Endothelial cell of umbilical vein (primary cell): Measurements from ENCODE around the gene HAUS7.

ENCODE experiments used
- EZH2 ChIP-seq: IDR thresholded peaks from 2 replicates; pipeline ENCODE4 v1.6.1; 2012; ENCODE audit warnings: borderline replicate concordance, low read depth, mild to moderate bottlenecking, moderate library complexity, low read length, inconsistent platforms; ENCODE audit not compliant: severe bottlenecking
- FOS ChIP-seq: IDR thresholded peaks from 2 replicates; pipeline ENCODE4 v1.6.1; 2011; ENCODE audit warnings: mild to moderate bottlenecking, low read length, moderate library complexity, borderline replicate concordance; ENCODE audit not compliant: insufficient read depth
- GATA2 ChIP-seq: IDR thresholded peaks from 2 replicates; pipeline ENCODE4 v1.7.0; 2011; ENCODE audit warnings: low read depth, mild to moderate bottlenecking, moderate library complexity, mixed read lengths, low read length; ENCODE audit not compliant: insufficient read length, insufficient read depth
- JUN ChIP-seq: IDR thresholded peaks from 2 replicates; pipeline ENCODE4 v1.6.1; 2011; ENCODE audit warnings: borderline replicate concordance, low read depth; ENCODE audit not compliant: insufficient read length, insufficient read depth
- POLR2A ChIP-seq: IDR thresholded peaks from 2 replicates; pipeline ENCODE4 v1.6.1; 2012; ENCODE audit warnings: low read depth, mild to moderate bottlenecking, control low read depth, low read length
- POLR2AphosphoS5 ChIP-seq: IDR thresholded peaks from 2 replicates; pipeline ENCODE4 v1.6.1; 2012; ENCODE audit warnings: low read depth, mild to moderate bottlenecking, control low read depth, low read length, moderate library complexity; ENCODE audit not compliant: insufficient read depth
- TF ChIP-seq, protein P1 (sequence below), 2 donors: IDR thresholded peaks; 1 replicate in 1 of 2; 2 replicates in 1 of 2; pipeline ENCODE4 v1.5.1; 2011; ENCODE audit warnings: low read length in 2 of 2, mild to moderate bottlenecking in 2 of 2, moderate library complexity in 2 of 2, control low read depth in 1 of 2, inconsistent platforms in 1 of 2, low read depth in 1 of 2; ENCODE audit not compliant: insufficient read depth in 1 of 2; ENCODE audit errors: extremely low read depth in 1 of 2
- TF ChIP-seq, protein P2 (sequence below): IDR thresholded peaks from 2 replicates; pipeline ENCODE4 v1.6.1; 2011; ENCODE audit not compliant: insufficient read depth, insufficient read length

DNA sequence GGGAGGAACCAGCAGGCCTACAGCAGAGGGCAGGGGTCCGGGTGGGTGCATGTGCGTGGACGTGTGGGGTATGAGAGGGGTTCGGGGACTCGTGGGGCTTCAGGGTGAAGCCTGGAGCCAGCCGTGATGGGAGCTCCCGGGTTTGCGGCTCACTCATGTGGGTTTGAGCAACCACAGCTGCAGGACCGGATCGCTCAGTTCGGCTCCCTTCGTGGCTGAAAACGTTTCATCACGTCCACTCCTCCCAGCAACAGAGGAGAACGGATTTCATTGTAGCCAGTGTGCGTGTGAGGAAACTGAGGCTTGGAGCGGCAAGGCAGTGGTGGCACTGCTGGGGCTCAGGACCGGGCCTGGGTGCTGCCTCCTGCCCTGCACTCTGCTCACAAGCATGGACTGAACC is 35.0 kb upstream of the HAUS7 start:
- TF ChIP-seq, protein P1, sequence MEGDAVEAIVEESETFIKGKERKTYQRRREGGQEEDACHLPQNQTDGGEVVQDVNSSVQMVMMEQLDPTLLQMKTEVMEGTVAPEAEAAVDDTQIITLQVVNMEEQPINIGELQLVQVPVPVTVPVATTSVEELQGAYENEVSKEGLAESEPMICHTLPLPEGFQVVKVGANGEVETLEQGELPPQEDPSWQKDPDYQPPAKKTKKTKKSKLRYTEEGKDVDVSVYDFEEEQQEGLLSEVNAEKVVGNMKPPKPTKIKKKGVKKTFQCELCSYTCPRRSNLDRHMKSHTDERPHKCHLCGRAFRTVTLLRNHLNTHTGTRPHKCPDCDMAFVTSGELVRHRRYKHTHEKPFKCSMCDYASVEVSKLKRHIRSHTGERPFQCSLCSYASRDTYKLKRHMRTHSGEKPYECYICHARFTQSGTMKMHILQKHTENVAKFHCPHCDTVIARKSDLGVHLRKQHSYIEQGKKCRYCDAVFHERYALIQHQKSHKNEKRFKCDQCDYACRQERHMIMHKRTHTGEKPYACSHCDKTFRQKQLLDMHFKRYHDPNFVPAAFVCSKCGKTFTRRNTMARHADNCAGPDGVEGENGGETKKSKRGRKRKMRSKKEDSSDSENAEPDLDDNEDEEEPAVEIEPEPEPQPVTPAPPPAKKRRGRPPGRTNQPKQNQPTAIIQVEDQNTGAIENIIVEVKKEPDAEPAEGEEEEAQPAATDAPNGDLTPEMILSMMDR (IDR thresholded peaks at IDR 0.05; ENCODE audit: extremely low read depth in 1 of 2, insufficient read depth in 1 of 2, low read depth in 1 of 2, low read length in 2 of 2), result no peak
- TF ChIP-seq FOS (no peak), POLR2AphosphoS5 (no peak), POLR2A (no peak), EZH2 (no peak), GATA2 (no peak), JUN (no peak)
- TF ChIP-seq, protein P2, sequence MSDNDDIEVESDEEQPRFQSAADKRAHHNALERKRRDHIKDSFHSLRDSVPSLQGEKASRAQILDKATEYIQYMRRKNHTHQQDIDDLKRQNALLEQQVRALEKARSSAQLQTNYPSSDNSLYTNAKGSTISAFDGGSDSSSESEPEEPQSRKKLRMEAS, result no peak
